Trophoblast cell (in vitro differentiated cells and primary cell): ENCODE measurements around the gene ADM5.

ENCODE experiments used
- DNase-seq, 2 donors: peaks; one replicate each; pipeline ENCODE4 v3.0.0-alpha.2; 2016
- H2AFZ ChIP-seq: 2 replicates; pipeline ENCODE4 v1.6.1; 2013; ENCODE audit warnings: low read length, moderate library complexity, mild to moderate bottlenecking; ENCODE audit not compliant: insufficient read depth, poor library complexity
- H2AK5ac ChIP-seq: 2 replicates; pipeline ENCODE4 v1.6.1; 2013; ENCODE audit warnings: mild to moderate bottlenecking, low read length
- H2BK120ac ChIP-seq: 2 replicates; pipeline ENCODE4 v1.6.1; 2013; ENCODE audit warnings: low read length, mild to moderate bottlenecking, moderate library complexity; ENCODE audit not compliant: insufficient read depth, poor library complexity
- H2BK12ac ChIP-seq: 2 replicates; pipeline ENCODE4 v1.6.1; 2013; ENCODE audit warnings: mild to moderate bottlenecking, low read length, moderate library complexity
- H2BK5ac ChIP-seq: 2 replicates; pipeline ENCODE4 v1.6.1; 2013; ENCODE audit warnings: low read length, low read depth, moderate library complexity, mild to moderate bottlenecking; ENCODE audit not compliant: poor library complexity
- H3K14ac ChIP-seq: 2 replicates; pipeline ENCODE4 v1.6.1; 2013; ENCODE audit warnings: mild to moderate bottlenecking, low read length
- H3K18ac ChIP-seq: 2 replicates; pipeline ENCODE4 v1.6.1; 2013; ENCODE audit warnings: mild to moderate bottlenecking, low read length
- H3K23ac ChIP-seq: 2 replicates; pipeline ENCODE4 v1.6.1; 2013; ENCODE audit warnings: low read length
- H3K27ac ChIP-seq: 2 replicates; pipeline ENCODE4 v1.5.1; 2013; ENCODE audit warnings: low read depth, mild to moderate bottlenecking, inconsistent platforms, low read length, moderate library complexity
- H3K27me3 ChIP-seq: 2 replicates; pipeline ENCODE4 v1.6.1; 2013; ENCODE audit warnings: inconsistent platforms, mild to moderate bottlenecking, low read length, moderate library complexity; ENCODE audit not compliant: insufficient read depth
- H3K36me3 ChIP-seq, 2 experiments: 1 replicate in 1 of 2; 2 replicates in 1 of 2; pipeline ENCODE4 v1.6.1; 2013; ENCODE audit warnings: low read length in 2 of 2, mild to moderate bottlenecking in 2 of 2, moderate library complexity in 1 of 2; ENCODE audit not compliant: insufficient read depth in 2 of 2, control insufficient read depth in 1 of 2
- H3K4ac ChIP-seq: 2 replicates; pipeline ENCODE4 v1.6.1; 2013; ENCODE audit warnings: low read depth, mild to moderate bottlenecking, low read length, moderate library complexity
- H3K4me1 ChIP-seq, 2 experiments: 1 replicate in 1 of 2; 2 replicates in 1 of 2; pipeline ENCODE4 v1.6.1; 2013; ENCODE audit warnings: low read length in 2 of 2, mild to moderate bottlenecking in 2 of 2, moderate library complexity in 1 of 2; ENCODE audit not compliant: insufficient read depth in 2 of 2, control insufficient read depth in 1 of 2
- H3K4me2 ChIP-seq: 2 replicates; pipeline ENCODE4 v1.6.1; 2013; ENCODE audit warnings: inconsistent platforms, mild to moderate bottlenecking, low read length, moderate library complexity
- H3K4me3 ChIP-seq: 2 replicates; pipeline ENCODE4 v1.5.1; 2013; ENCODE audit warnings: mild to moderate bottlenecking, low read depth, low read length, inconsistent platforms
- H3K79me1 ChIP-seq: one replicate; pipeline ENCODE4 v1.6.1; 2013; ENCODE audit warnings: low read length
- H3K79me2 ChIP-seq: 2 replicates; pipeline ENCODE4 v1.6.1; 2013; ENCODE audit warnings: low read length, mild to moderate bottlenecking; ENCODE audit not compliant: control insufficient read depth, insufficient read depth, poor library complexity
- H3K9ac ChIP-seq: 2 replicates; pipeline ENCODE4 v1.6.1; 2013; ENCODE audit warnings: mild to moderate bottlenecking, low read length
- H3K9me3 ChIP-seq: 2 replicates; pipeline ENCODE4 v1.6.1; 2013; ENCODE audit warnings: low read depth, mild to moderate bottlenecking, control low read depth, inconsistent platforms, low read length; ENCODE audit not compliant: insufficient read depth
- H4K12ac ChIP-seq: 2 replicates; pipeline ENCODE4 v1.6.1; 2013; ENCODE audit warnings: low read depth, mild to moderate bottlenecking, low read length, moderate library complexity
- H4K8ac ChIP-seq: 2 replicates; pipeline ENCODE4 v1.6.1; 2013; ENCODE audit warnings: low read depth, mild to moderate bottlenecking, low read length, moderate library complexity
- H4K91ac ChIP-seq: one replicate; pipeline ENCODE4 v1.6.1; 2013; ENCODE audit warnings: low read depth, mild to moderate bottlenecking, low read length, moderate library complexity
- WGBS: extraction: QIAGEN DNeasy Blood & Tissue Kit; methylation state at CpG from one replicate; pipeline ENCODE4 v1.1.7; 2013; ENCODE audit warnings: missing lambda C conversion rate; ENCODE audit not compliant: insufficient read length, insufficient coverage; ENCODE audit errors: extremely low coverage; 5-methylcytosine and 5-hydroxymethylcytosine counted together

ADM5 gene

GRCh38 chr19:49684251-49684982 lies 5.0 kb upstream of the ADM5 start:
- H3K9me3 ChIP-seq, result peaks cover 2% of the 10 kb centered on the region
- no peak overlapping the region for H4K8ac ChIP-seq
- peak overlapping the region; percentile 44 for H3K18ac ChIP-seq
- H2AFZ ChIP-seq, result no peak overlapping the region
- WGBS, result no CpG with 5 or more reads among the region's 35 CpGs
- peaks cover 72% of the 10 kb centered on the region in 2 experiments for H3K36me3 ChIP-seq
- no peak overlapping the region for H3K4me2 ChIP-seq
- H3K27me3 ChIP-seq, result no peaks in the 10 kb centered on the region
- H3K4ac ChIP-seq, result no peak overlapping the region
- H3K79me1 ChIP-seq, result no peaks in the 10 kb centered on the region
- no peak overlapping the region for H2BK120ac ChIP-seq
- no peak overlapping the region for H3K14ac ChIP-seq
- no peak overlapping the region for H3K27ac ChIP-seq
- H4K91ac ChIP-seq, result no peak overlapping the region
- no peak overlapping the region for H3K4me3 ChIP-seq
- H2AK5ac ChIP-seq, result no peak overlapping the region
- no peak overlapping the region for H4K12ac ChIP-seq
- no peak for DNase-seq
- H3K4me1 ChIP-seq, result peaks cover 5 to 9% of the 10 kb centered on the region in 2 experiments
- H3K23ac ChIP-seq, result no peak overlapping the region
- H3K9ac ChIP-seq, result no peak overlapping the region
- H3K79me2 ChIP-seq, result peaks cover 7% of the 10 kb centered on the region
- no peak overlapping the region for H2BK12ac ChIP-seq
- H2BK5ac ChIP-seq, result no peak overlapping the region

GRCh38 chr19:49684983-49685553 lies 4.3 kb upstream of the ADM5 start:
- H2BK5ac ChIP-seq, result no peak overlapping the region
- no peak overlapping the region for H4K91ac ChIP-seq
- WGBS, result no CpG with 5 or more reads among the region's 13 CpGs
- H4K8ac ChIP-seq, result no peak overlapping the region
- H2BK120ac ChIP-seq, result no peak overlapping the region
- no peak overlapping the region for H2AFZ ChIP-seq
- no peak for DNase-seq
- peaks cover 2% of the 10 kb centered on the region for H3K9me3 ChIP-seq
- H3K9ac ChIP-seq, result no peak overlapping the region
- no peak overlapping the region for H3K23ac ChIP-seq
- no peak overlapping the region for H3K18ac ChIP-seq
- H3K79me1 ChIP-seq, result peaks cover 2% of the 10 kb centered on the region
- no peak overlapping the region for H3K27ac ChIP-seq
- H2BK12ac ChIP-seq, result no peak overlapping the region
- H4K12ac ChIP-seq, result no peak overlapping the region
- H2AK5ac ChIP-seq, result no peak overlapping the region
- peaks cover 10 to 13% of the 10 kb centered on the region in 2 experiments for H3K4me1 ChIP-seq
- H3K4me3 ChIP-seq, result no peak overlapping the region
- no peak overlapping the region for H3K4ac ChIP-seq
- H3K79me2 ChIP-seq, result peaks cover under 1% of the 10 kb centered on the region
- H3K27me3 ChIP-seq, result no peaks in the 10 kb centered on the region
- H3K14ac ChIP-seq, result no peak overlapping the region
- H3K4me2 ChIP-seq, result no peak overlapping the region
- H3K36me3 ChIP-seq, result peaks cover 72% of the 10 kb centered on the region in 2 experiments

GRCh38 chr19:49685845-49686332 lies 3.5 kb upstream of the ADM5 start:
- H3K18ac ChIP-seq, result no peak overlapping the region
- peaks cover 8 to 14% of the 10 kb centered on the region in 2 experiments for H3K4me1 ChIP-seq
- H3K4me2 ChIP-seq, result no peak overlapping the region
- H2BK120ac ChIP-seq, result no peak overlapping the region
- H3K9ac ChIP-seq, result no peak overlapping the region
- no peaks in the 10 kb centered on the region for H3K27me3 ChIP-seq
- no peaks in the 10 kb centered on the region for H3K79me2 ChIP-seq
- no peak overlapping the region for H3K4me3 ChIP-seq
- H3K23ac ChIP-seq, result no peak overlapping the region
- no peak overlapping the region for H2AFZ ChIP-seq
- peaks cover 2% of the 10 kb centered on the region for H3K9me3 ChIP-seq
- WGBS, result no CpG with 5 or more reads among the region's 23 CpGs
- H3K79me1 ChIP-seq, result peaks cover 3% of the 10 kb centered on the region
- H4K8ac ChIP-seq, result no peak overlapping the region
- no peak overlapping the region for H3K4ac ChIP-seq
- no peak overlapping the region for H2BK5ac ChIP-seq
- DNase-seq, result no peak
- H2BK12ac ChIP-seq, result no peak overlapping the region
- peaks cover 69 to 70% of the 10 kb centered on the region in 2 experiments for H3K36me3 ChIP-seq
- no peak overlapping the region for H3K27ac ChIP-seq
- no peak overlapping the region for H2AK5ac ChIP-seq
- H4K12ac ChIP-seq, result no peak overlapping the region
- no peak overlapping the region for H3K14ac ChIP-seq
- H4K91ac ChIP-seq, result no peak overlapping the region

- no peak overlapping the region for H3K18ac ChIP-seq
- no peak overlapping the region for H3K27ac ChIP-seq
- no peak overlapping the region for H3K14ac ChIP-seq
- no peak overlapping the region for H3K9ac ChIP-seq
- peaks cover 3% of the 10 kb centered on the region for H3K79me1 ChIP-seq
- no peak overlapping the region for H2BK12ac ChIP-seq
- peaks cover 12 to 19% of the 10 kb centered on the region in 2 experiments for H3K4me1 ChIP-seq
- no peak overlapping the region for H3K4me3 ChIP-seq
- no peaks in the 10 kb centered on the region for H3K27me3 ChIP-seq
- H3K4me2 ChIP-seq, result no peak overlapping the region
- no CpG with 5 or more reads among the region's 27 CpGs for WGBS
- no peak overlapping the region for H4K12ac ChIP-seq
- H3K4ac ChIP-seq, result no peak overlapping the region
- no peak overlapping the region for H2BK120ac ChIP-seq
- H3K79me2 ChIP-seq, result no peaks in the 10 kb centered on the region
- H2BK5ac ChIP-seq, result no peak overlapping the region
- H4K8ac ChIP-seq, result no peak overlapping the region
- H2AK5ac ChIP-seq, result no peak overlapping the region
- H2AFZ ChIP-seq, result no peak overlapping the region
- H3K36me3 ChIP-seq, result peaks cover 64 to 65% of the 10 kb centered on the region in 2 experiments
- no peak overlapping the region for H4K91ac ChIP-seq
- no peak for DNase-seq
- peaks cover 2% of the 10 kb centered on the region for H3K9me3 ChIP-seq
- no peak overlapping the region for H3K23ac ChIP-seq
Measured at GRCh38 chr19:49686503-49687088, 2.8 kb upstream of the ADM5 start.
